SK-N-SH treated with all-trans-retinoic acid at 6 μM for 48 hours (cell line): ENCODE data around the gene DCUN1D5.

Experiments
- ARNTL ChIP-seq: fragments of 450-650 bp; formaldehyde crosslinking; IDR thresholded peaks from 2 replicates; pipeline ENCODE4 v1.5.0; 2020; ENCODE audit warnings: low read depth, mild to moderate bottlenecking, moderate library complexity, borderline replicate concordance
- GLIS3 ChIP-seq: fragments of 250-450 bp; sonication (Bioruptor Pico); IDR thresholded peaks from 2 replicates; pipeline ENCODE4 v1.5.0; 2020; ENCODE audit warnings: mild to moderate bottlenecking, moderate library complexity
- PATZ1 ChIP-seq: fragments of 250-450 bp; sonication (Bioruptor Pico); IDR thresholded peaks from 2 replicates; pipeline ENCODE4 v1.8.0; 2020; ENCODE audit warnings: mild to moderate bottlenecking, moderate library complexity, borderline replicate concordance
- PPARA ChIP-seq: fragments of 250-450 bp; sonication (Bioruptor Pico); IDR thresholded peaks from 2 replicates; pipeline ENCODE4 v1.5.0; 2020; ENCODE audit warnings: mild to moderate bottlenecking, borderline replicate concordance
- RARB ChIP-seq: fragments of 250-450 bp; sonication (Bioruptor Pico); IDR thresholded peaks from 2 replicates; pipeline ENCODE4 v1.8.0; 2021; ENCODE audit warnings: mild to moderate bottlenecking, moderate library complexity
- TOX ChIP-seq: fragments of 250-450 bp; sonication (Bioruptor Pico); IDR thresholded peaks from 2 replicates; pipeline ENCODE4 v1.8.0; 2021; ENCODE audit warnings: mild to moderate bottlenecking, moderate library complexity, borderline replicate concordance
- ZFP3 ChIP-seq: fragments of 250-450 bp; sonication (Bioruptor Pico); IDR thresholded peaks from 2 replicates; pipeline ENCODE4 v1.5.0; 2020; ENCODE audit warnings: mild to moderate bottlenecking, moderate library complexity
- ZFP30 ChIP-seq: fragments of 450-650 bp; formaldehyde crosslinking; IDR thresholded peaks from 2 replicates; pipeline ENCODE4 v1.5.0; 2022; ENCODE audit warnings: mild to moderate bottlenecking, moderate library complexity
- ZNF565 ChIP-seq: fragments of 450-650 bp; formaldehyde crosslinking; conservative IDR thresholded peaks from 2 replicates; pipeline ENCODE4 v1.5.0; 2020; ENCODE audit warnings: low read depth, mild to moderate bottlenecking, moderate library complexity
- ZNF8 ChIP-seq: fragments of 450-650 bp; formaldehyde crosslinking; IDR thresholded peaks from 2 replicates; pipeline ENCODE4 v1.5.0; 2020; ENCODE audit warnings: mild to moderate bottlenecking, moderate library complexity

- TF ChIP-seq PPARA, result no peak
- no peak for TF ChIP-seq ARNTL
- no peak for TF ChIP-seq ZFP3 (CRISPR knock-in tag)
- TF ChIP-seq ZFP30 (CRISPR knock-in tag), result no peak
- no peak for TF ChIP-seq GLIS3
- no peak for TF ChIP-seq TOX (CRISPR knock-in tag)
- TF ChIP-seq PATZ1 (CRISPR knock-in tag), result no peak
- no peak for TF ChIP-seq ZNF8 (CRISPR knock-in tag)
- no peak for TF ChIP-seq ZNF565 (CRISPR knock-in tag)
- TF ChIP-seq RARB (CRISPR knock-in tag), result no peak
These were observed 6.1 kb downstream of the DCUN1D5 start for GRCh38 chr11:103085758-103086365.
